Neutrophil (primary cell): Measurements from ENCODE around the gene CEP95.

Experiments used
- H3K27ac ChIP-seq: fragments of 200-600 bp; sonication (generic); 2 replicates; pipeline ENCODE4 v1.5.1; 2016; ENCODE audit warnings: mild to moderate bottlenecking, moderate library complexity
- H3K27me3 ChIP-seq: fragments of 200-600 bp; sonication (generic); 2 replicates; pipeline ENCODE4 v1.6.0; 2016; ENCODE audit warnings: mild to moderate bottlenecking
- H3K36me3 ChIP-seq: fragments of 200-600 bp; sonication (generic); 2 replicates; pipeline ENCODE4 v1.5.1; 2017
- H3K4me1 ChIP-seq, 2 experiments: fragments of 200-600 bp in 1 of 2; sonication (generic) in 1 of 2; 1 replicate in 1 of 2; 2 replicates in 1 of 2; pipeline versions ENCODE4 v1.5.1 to v1.6.1; 2013 to 2016; ENCODE audit warnings: low read depth in 1 of 2, low read length in 1 of 2, mild to moderate bottlenecking in 1 of 2, moderate library complexity in 1 of 2; ENCODE audit not compliant: control insufficient read depth in 1 of 2, insufficient read depth in 1 of 2
- H3K4me3 ChIP-seq, 2 experiments: fragments of 200-600 bp in 1 of 2; sonication (generic) in 1 of 2; 1 replicate in 1 of 2; 2 replicates in 1 of 2; pipeline ENCODE4 v1.5.1; 2013 to 2016; ENCODE audit warnings: low read depth in 1 of 2, low read length in 1 of 2, mild to moderate bottlenecking in 1 of 2, moderate library complexity in 1 of 2
- H3K9me3 ChIP-seq: fragments of 200-600 bp; sonication (generic); 2 replicates; pipeline ENCODE4 v1.5.1; 2016
- CTCF ChIP-seq: fragments of 200-600 bp; sonication (generic); IDR thresholded peaks from 2 replicates; pipeline ENCODE4 v1.5.1; 2016; ENCODE audit warnings: antibody characterized with exemption

The CEP95 gene

GRCh38 chr17:64529221-64529620 lies 22.4 kb downstream of the CEP95 start:
- no peaks in the 10 kb centered on the region for H3K9me3 ChIP-seq

GRCh38 chr17:64531955-64532371 lies 25.2 kb downstream of the CEP95 start:
- no peaks in the 10 kb centered on the region for H3K9me3 ChIP-seq
- no peak overlapping the region for H3K27ac ChIP-seq
- no peaks in the 10 kb centered on the region for H3K27me3 ChIP-seq
- no peak for TF ChIP-seq CTCF
- peaks cover 98% of the 10 kb centered on the region for H3K36me3 ChIP-seq
- H3K4me3 ChIP-seq, result no peak overlapping the region
- H3K4me1 ChIP-seq, result no peaks in the 10 kb centered on the region

More at GRCh38 chr17:64529221-64529620, 22.4 kb downstream of the CEP95 start:
- H3K4me1 ChIP-seq, result no peaks in the 10 kb centered on the region
- peaks cover 98% of the 10 kb centered on the region for H3K36me3 ChIP-seq
- H3K4me3 ChIP-seq, result no peak overlapping the region
- H3K27ac ChIP-seq, result no peak overlapping the region
- H3K27me3 ChIP-seq, result no peaks in the 10 kb centered on the region
- TF ChIP-seq CTCF, result no peak

DNA sequence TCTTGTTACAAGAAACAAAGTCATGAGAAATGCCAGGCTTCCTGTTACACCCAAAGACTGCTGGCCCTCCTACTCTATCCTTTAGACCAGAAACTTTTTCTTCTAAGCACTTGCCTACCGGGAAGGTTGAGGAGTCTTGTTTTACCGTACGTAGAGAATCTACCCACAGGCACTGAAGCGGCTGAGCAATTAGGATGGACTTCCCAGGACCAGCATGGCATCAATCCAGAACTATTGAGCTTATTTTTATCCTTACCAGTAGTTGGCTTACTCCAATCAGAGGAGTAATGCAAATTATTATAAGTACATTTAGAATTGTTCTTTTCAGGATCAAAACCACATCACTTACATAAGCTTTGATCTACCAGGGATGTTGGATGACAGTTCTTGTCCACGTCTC lies 25.6 kb downstream of the CEP95 start:
- Histone ChIP-seq H3K4me1 (no peaks in the 10 kb centered on the region), H3K9me3 (no peaks in the 10 kb centered on the region), H3K27me3 (no peaks in the 10 kb centered on the region), H3K27ac (no peak overlapping the region), H3K36me3 (peaks cover 98% of the 10 kb centered on the region), H3K4me3 (no peak overlapping the region)
- no peak for TF ChIP-seq CTCF

GRCh38 chr17:64533784-64534183 lies 27.0 kb downstream of the CEP95 start:
- no peaks in the 10 kb centered on the region for H3K4me1 ChIP-seq
- H3K9me3 ChIP-seq, result no peaks in the 10 kb centered on the region
- no peak for TF ChIP-seq CTCF
- H3K27me3 ChIP-seq, result no peaks in the 10 kb centered on the region
- no peak overlapping the region for H3K4me3 ChIP-seq
- no peak overlapping the region for H3K27ac ChIP-seq
- peaks cover 99% of the 10 kb centered on the region for H3K36me3 ChIP-seq

DNA sequence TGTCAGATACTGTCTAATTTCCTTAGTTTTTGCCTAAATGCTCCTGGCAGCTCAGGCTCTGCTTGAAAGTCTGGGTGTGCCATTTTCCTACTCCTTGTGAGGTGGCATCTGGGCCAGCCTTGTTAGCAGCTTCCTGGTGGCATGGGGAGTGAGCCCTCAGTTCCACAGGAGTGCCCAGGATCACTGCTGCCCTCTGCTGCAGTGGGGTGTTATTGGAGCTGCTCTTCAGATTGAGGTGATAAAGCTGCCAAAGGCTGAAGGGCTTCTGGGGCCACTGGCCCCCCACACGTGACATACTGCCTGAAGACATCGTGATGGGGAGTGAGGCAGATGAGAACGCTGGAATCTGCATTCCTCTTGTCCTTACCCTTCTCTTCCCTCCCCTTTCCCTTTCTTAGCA lies 27.4 kb downstream of the CEP95 start:
- H3K36me3 ChIP-seq, result peaks cover 99% of the 10 kb centered on the region
- H3K9me3 ChIP-seq, result no peaks in the 10 kb centered on the region
- H3K4me3 ChIP-seq, result no peak overlapping the region
- no peaks in the 10 kb centered on the region for H3K27me3 ChIP-seq
- no peaks in the 10 kb centered on the region for H3K4me1 ChIP-seq
- no peak for TF ChIP-seq CTCF
- no peak overlapping the region for H3K27ac ChIP-seq

DNA sequence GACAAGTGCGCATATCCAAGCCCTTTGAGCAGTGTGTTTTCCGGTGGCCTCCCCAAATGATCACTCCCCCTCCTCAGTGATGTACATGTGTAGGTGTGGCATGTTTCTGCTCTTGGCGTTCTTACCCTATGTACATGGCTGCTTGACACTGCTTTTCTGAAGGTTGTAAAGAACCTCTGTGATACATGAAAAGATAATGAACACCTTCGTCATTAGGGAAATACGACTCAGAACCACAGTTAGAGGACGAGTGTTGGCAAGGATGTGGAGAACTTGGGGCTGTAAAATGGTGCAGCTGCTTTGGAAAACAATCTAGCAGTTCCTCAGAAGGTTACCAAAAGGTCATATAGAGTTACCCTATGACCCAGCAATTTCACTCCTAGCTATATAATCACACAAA lies 28.6 kb downstream of the CEP95 start:
- peaks cover 93% of the 10 kb centered on the region for H3K36me3 ChIP-seq
- no peaks in the 10 kb centered on the region for H3K27me3 ChIP-seq
- no peak overlapping the region for H3K4me3 ChIP-seq
- no peaks in the 10 kb centered on the region for H3K4me1 ChIP-seq
- TF ChIP-seq CTCF, result no peak
- H3K27ac ChIP-seq, result no peak overlapping the region
- no peaks in the 10 kb centered on the region for H3K9me3 ChIP-seq
